OCI-LY7 (cell line): ENCODE measurements around the gene GALNT14. TPM values are rescaled to one million over a fixed set of nuclear protein-coding genes. Genes with fewer than 3 reads are reported as not detected.
"Not testable (repeated sequence)": the region's sequence is repeated elsewhere in the genome, so short reads cannot be mapped to it uniquely, and the experiment has no call there.

Source experiments
- Bru-seq: library from RNA; stranded (reverse); fragments of 400-500 nt; gene quantifications from one replicate; lab custom pipeline; 2021; lab: Mats Ljungman, UMichigan
- BruChase-seq, 2 experiments: library from RNA; stranded (reverse); fragments of 400-500 nt; gene quantifications; one replicate each; lab custom pipeline; 2021; lab: Mats Ljungman, UMichigan
- BruUV-seq: library from RNA; stranded (reverse); fragments of 400-500 nt; replicated peaks from 2 replicates; lab custom pipeline; 2021; lab: Mats Ljungman, UMichigan
- CTCF ChIA-PET: fragments of 300-600 bp; sonication (Branson Sonifier 250); formaldehyde crosslinking; loops from one replicate; lab custom pipeline; 2022; ENCODE audit warnings: antibody characterized with exemption; ENCODE audit not compliant: unreplicated experiment; lab: Charles Lee
- POLR2A ChIA-PET: fragments of 300-600 bp; sonication (Branson Sonifier 250); formaldehyde crosslinking; loops from one replicate; lab custom pipeline; 2022; ENCODE audit warnings: antibody characterized with exemption; lab: Charles Lee
- DNase-seq: peaks from one replicate; pipeline ENCODE4 v3.0.0-alpha.2; 2015; ENCODE audit warnings: low spot score
- H2AFZ ChIP-seq: fragments of 200-600 bp; sonication (generic), shearing (Covaris generic); 2 replicates; pipeline ENCODE4 v1.6.1; 2014; ENCODE audit warnings: mild to moderate bottlenecking, antibody characterized with exemption, low read length, moderate library complexity
- H3K27ac ChIP-seq: fragments of 200-600 bp; sonication (generic); 2 replicates; pipeline ENCODE4 v1.5.1; 2014; ENCODE audit warnings: mixed run types, low read depth, mild to moderate bottlenecking, moderate library complexity, low read length, inconsistent platforms; ENCODE audit not compliant: poor library complexity, severe bottlenecking
- H3K36me3 ChIP-seq: fragments of 200-600 bp; sonication (generic); 2 replicates; pipeline ENCODE4 v1.6.1; 2014; ENCODE audit warnings: mild to moderate bottlenecking, antibody characterized with exemption, low read length, moderate library complexity, mixed read lengths; ENCODE audit not compliant: insufficient read depth
- H3K4me1 ChIP-seq: fragments of 200-600 bp; sonication (generic); 2 replicates; pipeline ENCODE4 v1.5.1; 2014; ENCODE audit warnings: mild to moderate bottlenecking, low read length; ENCODE audit not compliant: insufficient read depth, poor library complexity, severe bottlenecking
- H3K4me2 ChIP-seq: fragments of 200-600 bp; sonication (generic); 2 replicates; pipeline ENCODE4 v1.6.1; 2014; ENCODE audit warnings: mild to moderate bottlenecking, low read length
- H3K4me3 ChIP-seq: fragments of 200-600 bp; sonication (generic); 2 replicates; pipeline ENCODE4 v1.5.1; 2014; ENCODE audit warnings: mild to moderate bottlenecking, low read depth, low read length; ENCODE audit not compliant: poor library complexity, severe bottlenecking
- H3K79me2 ChIP-seq: fragments of 200-600 bp; sonication (generic); 2 replicates; pipeline ENCODE4 v1.6.1; 2016; ENCODE audit warnings: low read depth, mild to moderate bottlenecking, low read length, moderate library complexity, mixed read lengths; ENCODE audit not compliant: insufficient read depth
- H3K9me2 ChIP-seq: fragments of 200-600 bp; sonication (generic); 2 replicates; pipeline ENCODE4 v1.6.1; 2016; ENCODE audit warnings: mild to moderate bottlenecking, low read length, mixed read lengths; ENCODE audit not compliant: insufficient read depth
- H3K9me3 ChIP-seq: fragments of 200-600 bp; sonication (generic); 2 replicates; pipeline ENCODE4 v1.6.1; 2014; ENCODE audit warnings: mild to moderate bottlenecking, mixed run types, low read length, mixed read lengths
- H4K20me1 ChIP-seq: fragments of 200-600 bp; sonication (generic); 2 replicates; pipeline ENCODE4 v1.6.1; 2014; ENCODE audit warnings: mild to moderate bottlenecking, antibody characterized with exemption, low read length, moderate library complexity, mixed read lengths; ENCODE audit not compliant: insufficient read depth
- EZH2phosphoT487 ChIP-seq: fragments of 200-600 bp; sonication (generic); IDR thresholded peaks from 2 replicates; pipeline ENCODE4 v1.6.1; 2018; ENCODE audit warnings: low read depth, borderline replicate concordance, mild to moderate bottlenecking, mixed run types, antibody characterized with exemption, low read length, moderate library complexity, mixed read lengths
- intact Hi-C: fragments of 100-400 bp; cut with micrococcal nuclease; formaldehyde crosslinking; loops from one replicate; pipeline ENCODE4 v1.10.0; 2022; ENCODE audit not compliant: unreplicated experiment
- long read RNA-seq: library from polyadenylated mRNA; stranded (forward); transcript quantifications from one replicate; pipeline ENCODE4 v2.0.0, GENCODE V29; 2022
- total RNA-seq, 2 experiments: library from RNA; depleted of rRNA in 1 of 2; stranded (reverse); fragments of >200 nt in 1 of 2; shearing (Covaris generic) in 1 of 2; gene quantifications; 2 replicates each; pipeline ENCODE4 v1.2.3, GENCODE V29; 2014 to 2022
- TF ChIP-seq, protein P1 (sequence below): fragments of 200-600 bp; sonication (generic); conservative IDR thresholded peaks from 2 replicates; pipeline ENCODE4 v1.5.1; 2014; ENCODE audit warnings: mild to moderate bottlenecking, antibody characterized with exemption, low read length, moderate library complexity, mixed read lengths

The GALNT14 gene, protein sequence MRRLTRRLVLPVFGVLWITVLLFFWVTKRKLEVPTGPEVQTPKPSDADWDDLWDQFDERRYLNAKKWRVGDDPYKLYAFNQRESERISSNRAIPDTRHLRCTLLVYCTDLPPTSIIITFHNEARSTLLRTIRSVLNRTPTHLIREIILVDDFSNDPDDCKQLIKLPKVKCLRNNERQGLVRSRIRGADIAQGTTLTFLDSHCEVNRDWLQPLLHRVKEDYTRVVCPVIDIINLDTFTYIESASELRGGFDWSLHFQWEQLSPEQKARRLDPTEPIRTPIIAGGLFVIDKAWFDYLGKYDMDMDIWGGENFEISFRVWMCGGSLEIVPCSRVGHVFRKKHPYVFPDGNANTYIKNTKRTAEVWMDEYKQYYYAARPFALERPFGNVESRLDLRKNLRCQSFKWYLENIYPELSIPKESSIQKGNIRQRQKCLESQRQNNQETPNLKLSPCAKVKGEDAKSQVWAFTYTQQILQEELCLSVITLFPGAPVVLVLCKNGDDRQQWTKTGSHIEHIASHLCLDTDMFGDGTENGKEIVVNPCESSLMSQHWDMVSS
- total RNA-seq (2014; rRNA removed; shearing (Covaris generic)) (13.5 and 14.8 TPM in 2 replicates), total RNA-seq (2022) (20.1 and 25.6 TPM in 2 replicates), Bru-seq, nascent RNA (percentile 72 among the genes with signal in this experiment), BruChase-seq, experiment 1, labeled RNA remaining after a 6-hour chase (percentile 66 among the genes with signal in this experiment), BruChase-seq, experiment 2, labeled RNA remaining after a 2-hour chase (percentile 65 among the genes with signal in this experiment)
- long read RNA-seq, transcript GALNT14-202 (15 exons, 2,733 nt), result major isoform, 33 of 53 reads
- long read RNA-seq, partial matches to known transcripts, result 2 of 53 reads
- long read RNA-seq, other reads (novel, unspliced or antisense), result 18 of 53 reads

DNA sequence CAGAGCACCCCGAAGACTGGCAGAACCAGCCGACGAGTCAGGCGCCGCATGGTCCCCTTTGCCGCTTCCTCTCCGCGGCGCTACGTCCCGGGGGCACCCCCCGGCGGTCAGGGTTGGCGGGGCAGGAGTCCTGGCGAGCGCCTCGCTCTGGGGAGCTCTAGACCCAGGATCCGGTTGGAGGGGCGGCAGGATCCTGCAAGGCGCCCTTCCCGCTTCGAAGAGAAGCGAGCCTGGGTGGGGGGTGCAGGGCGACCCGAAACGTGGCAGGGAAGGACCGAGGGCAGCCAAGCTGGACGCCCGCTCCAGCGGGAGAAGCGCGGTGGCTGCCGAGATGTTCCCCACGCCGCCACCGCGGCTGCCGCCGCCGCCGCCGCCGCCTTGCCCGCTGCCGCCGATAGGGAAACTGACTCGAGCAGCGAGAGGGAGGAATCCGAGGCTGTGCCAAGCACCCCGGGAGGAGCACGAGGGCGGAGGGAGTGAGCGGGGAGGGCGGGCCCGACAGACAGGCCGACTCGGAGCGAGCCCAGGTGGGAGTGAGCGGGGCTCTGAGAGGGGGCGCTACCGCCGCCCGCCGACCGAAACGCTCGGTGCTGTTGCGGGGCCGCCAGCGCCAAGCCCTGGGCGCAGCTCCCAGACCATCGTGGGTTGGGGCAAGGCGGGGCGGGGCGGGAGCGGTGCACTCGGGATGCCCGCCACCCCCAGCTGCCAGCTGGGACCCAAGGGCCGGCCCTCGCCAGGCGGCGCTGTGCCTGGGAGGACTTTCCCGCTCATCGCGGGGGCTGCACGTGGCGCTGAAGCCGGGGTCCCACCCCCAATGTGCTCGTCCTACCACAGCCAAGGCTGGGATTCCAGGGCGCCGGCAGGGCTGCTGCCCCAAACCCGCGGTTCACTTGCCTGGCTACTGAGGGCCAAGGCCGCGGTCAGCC is at the start of gene GALNT14:
GALNT14 (minus strand) TSS at position 404 of the 926 bp plus-strand sequence; CDS start at position 50, 354 bp downstream.
- TF ChIP-seq, protein P1, sequence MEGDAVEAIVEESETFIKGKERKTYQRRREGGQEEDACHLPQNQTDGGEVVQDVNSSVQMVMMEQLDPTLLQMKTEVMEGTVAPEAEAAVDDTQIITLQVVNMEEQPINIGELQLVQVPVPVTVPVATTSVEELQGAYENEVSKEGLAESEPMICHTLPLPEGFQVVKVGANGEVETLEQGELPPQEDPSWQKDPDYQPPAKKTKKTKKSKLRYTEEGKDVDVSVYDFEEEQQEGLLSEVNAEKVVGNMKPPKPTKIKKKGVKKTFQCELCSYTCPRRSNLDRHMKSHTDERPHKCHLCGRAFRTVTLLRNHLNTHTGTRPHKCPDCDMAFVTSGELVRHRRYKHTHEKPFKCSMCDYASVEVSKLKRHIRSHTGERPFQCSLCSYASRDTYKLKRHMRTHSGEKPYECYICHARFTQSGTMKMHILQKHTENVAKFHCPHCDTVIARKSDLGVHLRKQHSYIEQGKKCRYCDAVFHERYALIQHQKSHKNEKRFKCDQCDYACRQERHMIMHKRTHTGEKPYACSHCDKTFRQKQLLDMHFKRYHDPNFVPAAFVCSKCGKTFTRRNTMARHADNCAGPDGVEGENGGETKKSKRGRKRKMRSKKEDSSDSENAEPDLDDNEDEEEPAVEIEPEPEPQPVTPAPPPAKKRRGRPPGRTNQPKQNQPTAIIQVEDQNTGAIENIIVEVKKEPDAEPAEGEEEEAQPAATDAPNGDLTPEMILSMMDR, result peak; percentile 75
- no peak for TF ChIP-seq EZH2phosphoT487
- H3K36me3 ChIP-seq, result peaks cover 4% of the 10 kb centered on the region
- H2AFZ ChIP-seq, result peak within 1 kb of the TSS; percentile 93
- no peaks in the 10 kb centered on the region for H3K9me2 ChIP-seq
- H3K9me3 ChIP-seq, result no peaks in the 10 kb centered on the region
- peak; percentile 87 for DNase-seq
- H3K4me1 ChIP-seq, result peaks cover 30% of the 10 kb centered on the region
- H3K4me3 ChIP-seq, result peak within 1 kb of the TSS; percentile 80
- CTCF ChIA-PET, result interaction anchor here (0.6 to 0.7 kb wide), 4 partner anchors 19 to 277 kb away, joined by 3 to 19 read pairs (median 4); no protein-coding TSS in a partner anchor
- peak within 1 kb of the TSS; percentile 30 for H3K27ac ChIP-seq
- intact Hi-C loops, result loop anchor here (1.0 to 2.0 kb wide), 4 partner anchors 32 to 423 kb away; no protein-coding TSS in a partner anchor
- H4K20me1 ChIP-seq, result peaks cover 8% of the 10 kb centered on the region; the same call in 1 of the 2 replicates
- POLR2A ChIA-PET, result interaction anchor here (0.7 to 1.1 kb wide), 2 partner anchors 117 to 168 kb away, joined by 4 read pairs; no protein-coding TSS in a partner anchor
- no TSS peak for BruUV-seq
- H3K79me2 ChIP-seq, result peaks cover 40% of the 10 kb centered on the region
- peak within 1 kb of the TSS; percentile 88 for H3K4me2 ChIP-seq

DNA sequence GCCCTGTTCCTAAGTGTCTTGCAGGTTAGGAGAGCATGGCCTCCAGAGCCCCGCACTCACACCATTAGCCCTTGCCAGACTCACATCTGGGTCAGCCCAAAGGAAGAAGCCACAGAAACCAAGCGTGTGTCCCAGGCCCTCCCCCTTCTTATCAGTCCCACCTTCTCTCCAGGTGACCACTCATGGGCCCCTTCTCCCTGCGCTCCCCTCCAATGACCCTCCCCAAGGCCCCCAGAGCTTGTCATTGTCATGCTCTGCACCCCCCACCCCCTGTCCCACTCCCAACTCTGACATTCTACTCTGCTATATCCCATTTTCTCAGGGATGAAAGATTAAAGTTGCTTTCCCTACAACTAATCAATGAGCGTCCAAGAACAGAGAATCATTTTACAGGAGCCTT is 48.9 kb upstream of the GALNT14 start:
- POLR2A ChIA-PET, result no interaction called here
- Histone ChIP-seq H3K4me2 (no peak overlapping the region), H3K4me1 (no peaks in the 10 kb centered on the region), H3K79me2 (no peaks in the 10 kb centered on the region), H3K27ac (no peak overlapping the region), H4K20me1 (no peaks in the 10 kb centered on the region), H2AFZ (no peak overlapping the region), H3K36me3 (no peaks in the 10 kb centered on the region), H3K4me3 (no peak overlapping the region), H3K9me2 (no peaks in the 10 kb centered on the region), H3K9me3 (no peaks in the 10 kb centered on the region)
- intact Hi-C loops, result no loop called here
- no TSS peak for BruUV-seq
- CTCF ChIA-PET, result no interaction called here
- DNase-seq, result no peak
- TF ChIP-seq, protein P1, result no peak
- TF ChIP-seq EZH2phosphoT487, result no peak

DNA sequence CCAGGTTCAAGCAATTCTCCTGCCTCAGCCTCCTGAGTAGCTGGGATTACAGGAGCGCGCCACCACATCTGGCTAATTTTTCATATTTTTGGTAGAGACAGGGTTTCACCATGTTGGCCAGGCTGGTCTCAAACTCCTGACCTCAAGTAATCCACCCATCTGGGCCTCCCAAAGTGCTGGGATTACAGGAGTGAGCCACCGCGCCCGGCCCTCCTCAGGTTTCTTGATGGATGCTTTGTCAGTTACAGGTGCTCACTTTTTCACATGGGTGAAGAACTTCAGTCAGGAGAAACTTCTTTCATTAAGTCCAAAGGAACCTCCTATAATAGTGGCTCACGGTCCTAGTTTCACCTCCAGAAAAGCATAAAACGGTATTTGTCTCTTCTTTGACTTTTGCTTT is 45.7 kb upstream of the GALNT14 start:
- POLR2A ChIA-PET, result interaction anchor here (0.6 kb wide), 1 partner anchor 324 kb away, joined by 3 read pairs; no protein-coding TSS in a partner anchor
- intact Hi-C loops, H3K4me3 ChIP-seq, H3K27ac ChIP-seq, H3K36me3 ChIP-seq, H3K9me3 ChIP-seq, BruUV-seq, H4K20me1 ChIP-seq, H3K4me1 ChIP-seq, CTCF ChIA-PET, H3K9me2 ChIP-seq, H3K4me2 ChIP-seq, H2AFZ ChIP-seq, DNase-seq, H3K79me2 ChIP-seq: not testable (repeated sequence)
